Thoracic aorta endothelial cell (primary cell): Measurements from ENCODE around the gene LDLRAD3. TPM values are rescaled to one million over a fixed set of nuclear protein-coding genes. Genes with fewer than 3 reads are reported as not detected.

Experiments used
- small RNA-seq: library from RNA; depleted of rRNA; stranded (forward); fragments of <200 nt; gene quantifications from one replicate; pipeline ENCODE3, GENCODE V24; 2012
- total RNA-seq: library from RNA; depleted of rRNA; stranded (reverse); fragments of >200 nt; gene quantifications from 2 replicates; pipeline ENCODE4 v1.2.3, GENCODE V29; 2012

LDLRAD3 gene
- total RNA-seq, result 17.7 and 24.8 TPM in 2 replicates

DNA sequence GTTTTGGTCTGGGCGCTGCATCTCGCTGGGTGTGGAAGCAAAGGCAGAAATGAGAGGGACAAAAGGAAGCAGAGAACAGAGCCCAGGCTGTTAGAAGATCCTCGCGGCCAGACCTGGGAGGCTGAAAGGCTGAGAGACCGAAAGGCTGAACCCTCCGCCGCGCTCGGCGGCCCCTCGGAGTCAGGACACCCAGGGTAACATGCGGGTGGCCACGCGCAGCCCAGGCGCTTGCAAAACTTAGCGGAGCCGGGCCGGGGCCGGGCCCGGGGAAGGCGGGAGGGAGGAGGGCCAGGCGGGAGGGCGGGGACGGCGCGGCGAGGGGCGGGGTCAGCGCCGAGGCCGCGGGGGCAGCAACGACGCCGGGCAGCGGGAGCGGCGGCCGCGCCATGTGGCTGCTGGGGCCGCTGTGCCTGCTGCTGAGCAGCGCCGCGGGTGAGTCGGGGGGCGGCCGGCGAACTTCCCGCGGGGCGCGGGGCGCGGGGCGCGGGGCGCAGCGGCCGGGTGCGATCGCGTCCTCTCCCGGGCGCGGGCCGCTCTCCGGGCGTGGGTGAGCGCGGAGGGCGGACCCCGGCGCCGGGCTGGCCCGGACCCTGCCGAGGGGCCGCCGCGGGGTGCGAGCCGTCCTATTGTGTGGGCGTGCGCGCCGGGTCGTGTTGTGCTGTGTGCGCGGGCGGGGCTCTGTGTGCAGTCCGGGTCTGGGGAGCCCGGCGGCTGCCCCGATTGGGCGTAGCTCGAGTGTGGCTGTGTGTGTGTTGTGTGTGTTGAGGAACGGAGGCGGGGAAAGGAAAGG lies at the start of gene LDLRAD3:
TSS of gene LDLRAD3 (plus strand) at position 350 of the 790 bp plus-strand sequence. CDS start at position 387, 37 bp downstream.

Small RNA genes within 50 kb of the gene (small RNA-seq; reads per million reads assigned to genes)
- not detected for gene MIR3973
